ENCODE results near the gene STK11.

STK11 gene

GRCh38 chr19:1205114-1206099 is at the start of gene STK11:
Gene STK11, plus strand, starts transcription at chr19:1205778. Its CDS starts 1,136 bp downstream, at chr19:1206914.
- peak; percentile 97 to 99 for DNase-seq (ENCODE audit: extremely low read depth in 1 of 2, low read depth in 1 of 2)

DNA sequence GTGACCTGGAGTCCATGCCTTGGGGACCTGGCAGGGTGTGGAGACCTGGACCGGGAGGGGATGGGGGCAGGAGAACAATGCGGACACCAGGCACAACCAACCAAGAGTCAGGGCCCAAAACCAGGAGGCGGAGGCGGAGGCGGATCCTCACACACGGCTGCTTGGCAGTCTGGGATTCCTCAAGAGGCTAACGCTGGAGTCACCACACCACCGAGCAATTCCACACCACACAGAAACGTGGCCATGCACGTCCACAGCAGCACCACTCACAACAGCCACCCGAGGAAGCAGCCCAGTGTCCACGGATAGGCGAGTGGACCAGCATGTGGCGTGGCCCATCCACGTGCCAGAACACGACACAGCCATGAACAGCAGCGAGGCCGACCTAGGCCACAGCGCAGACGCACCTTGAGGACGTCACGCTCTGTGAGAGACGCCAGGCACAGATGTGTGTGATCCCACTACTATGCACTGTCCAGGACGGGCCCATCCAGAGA is 49.2 kb upstream of the STK11 start:
- no peak for DNase-seq (ENCODE audit: extremely low read depth in 1 of 2, low read depth in 1 of 2)

- DNase-seq (ENCODE audit: extremely low read depth in 1 of 2, low read depth in 1 of 2) = no peak
Observed at GRCh38 chr19:1156830-1157615, 48.6 kb upstream of the STK11 start.

DNA sequence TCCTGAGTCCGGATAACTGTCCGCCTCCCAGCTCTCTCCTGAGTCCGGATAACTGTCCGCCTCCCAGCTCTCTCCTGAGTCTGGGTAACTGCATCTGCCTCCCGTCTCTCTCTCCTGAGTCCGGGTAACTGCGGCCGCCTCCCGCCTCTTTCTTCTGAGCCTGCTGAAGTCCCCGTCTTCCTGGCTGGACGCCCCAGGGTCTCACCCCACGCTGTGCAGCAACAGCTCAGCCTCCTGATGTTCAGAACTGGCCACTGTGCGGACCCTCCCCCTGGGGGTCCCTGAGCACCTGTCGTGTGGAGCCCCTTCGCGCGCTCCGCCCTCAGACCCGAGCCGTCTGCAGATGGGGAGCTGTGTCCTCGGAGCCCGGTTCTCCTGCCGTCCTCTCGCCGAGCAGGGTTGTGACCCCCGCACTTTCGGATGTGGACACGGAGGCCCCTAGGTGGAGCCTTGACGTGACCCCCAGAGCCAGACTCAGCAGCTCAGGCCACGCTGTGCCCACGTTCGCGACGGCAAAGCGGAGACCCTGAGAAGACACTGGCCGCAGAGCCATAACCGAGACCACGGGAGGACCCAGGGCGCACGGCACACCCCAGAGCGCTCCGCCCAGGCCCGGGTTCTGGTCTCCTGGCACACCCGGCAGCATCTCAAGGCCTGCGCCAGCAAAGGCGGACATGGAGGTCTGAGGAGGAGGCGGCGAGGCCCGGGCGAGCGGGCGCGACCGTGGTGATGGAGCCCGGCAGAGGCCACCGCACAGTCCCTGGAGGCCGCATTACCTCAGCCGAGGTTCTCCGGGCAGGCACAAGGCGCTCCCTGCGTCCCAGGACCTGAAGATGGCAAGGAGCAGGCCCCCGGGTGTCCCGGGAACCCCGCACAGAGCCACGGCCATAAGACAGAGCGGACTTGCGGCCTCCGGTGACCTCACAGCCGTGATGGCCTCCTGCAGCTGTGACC is 47.4 kb upstream of the STK11 start:
- DNase-seq (ENCODE audit: extremely low read depth in 1 of 2, low read depth in 1 of 2) = no peak

DNA sequence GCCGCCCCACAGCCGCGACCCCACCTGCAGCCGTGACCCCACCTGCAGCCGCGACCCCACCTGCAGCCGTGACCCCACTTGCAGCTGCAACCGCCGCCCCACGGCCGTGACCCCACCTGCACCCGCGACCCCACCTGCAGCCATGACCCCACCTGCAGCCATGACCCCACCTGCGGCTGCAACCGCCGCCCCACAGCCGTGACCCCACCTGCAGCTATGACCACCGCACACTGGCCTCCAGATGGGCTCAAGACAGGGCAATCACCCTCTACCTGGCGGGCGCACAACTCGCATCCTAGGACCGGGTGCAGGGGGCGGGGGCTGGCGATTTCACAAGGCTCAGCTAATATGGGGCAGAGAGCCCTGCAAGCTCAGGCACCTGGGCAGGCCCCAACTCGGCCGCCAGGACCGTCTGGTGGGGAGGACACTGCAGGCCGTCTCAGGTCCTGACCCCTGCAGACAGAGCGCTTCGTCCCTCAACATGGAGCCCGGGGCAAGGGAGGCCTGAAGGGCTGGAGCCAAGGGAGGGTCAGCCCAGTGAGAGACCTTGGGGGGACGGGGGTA is 46.6 kb upstream of the STK11 start:
- no peak for DNase-seq (ENCODE audit: extremely low read depth in 1 of 2, low read depth in 1 of 2)

GRCh38 chr19:1159864-1160595 is 45.5 kb upstream of the STK11 start:
- DNase-seq (ENCODE audit: extremely low read depth in 1 of 2, low read depth in 1 of 2) = no peak

DNA sequence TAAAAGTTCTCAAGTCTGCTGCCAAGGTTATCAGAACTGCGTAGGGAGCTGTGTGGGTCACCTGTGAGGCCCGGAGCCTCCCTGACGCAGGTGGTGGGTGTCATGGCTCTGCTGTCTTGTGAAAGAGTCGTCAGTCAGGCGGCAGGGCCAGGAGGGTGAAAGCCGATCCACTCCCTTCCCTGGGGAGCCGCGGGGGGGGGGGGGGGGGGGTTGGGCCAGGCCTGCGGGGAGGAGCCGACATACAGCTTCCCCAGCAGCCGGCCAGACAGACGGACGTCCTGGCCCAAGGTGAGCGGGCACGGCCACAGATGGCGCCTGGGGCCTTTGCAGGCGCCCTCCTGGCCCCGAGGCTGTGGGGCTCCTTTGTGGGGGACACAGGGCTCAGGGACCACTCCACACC is 43.9 kb upstream of the STK11 start:
- DNase-seq (ENCODE audit: extremely low read depth in 1 of 2, low read depth in 1 of 2) = no peak

GRCh38 chr19:1162404-1163282 is 42.9 kb upstream of the STK11 start:
- no peak for DNase-seq (ENCODE audit: extremely low read depth in 1 of 2, low read depth in 1 of 2)

GRCh38 chr19:1163283-1163933 is 42.2 kb upstream of the STK11 start:
- DNase-seq (ENCODE audit: extremely low read depth in 1 of 2, low read depth in 1 of 2) = no peak

DNA sequence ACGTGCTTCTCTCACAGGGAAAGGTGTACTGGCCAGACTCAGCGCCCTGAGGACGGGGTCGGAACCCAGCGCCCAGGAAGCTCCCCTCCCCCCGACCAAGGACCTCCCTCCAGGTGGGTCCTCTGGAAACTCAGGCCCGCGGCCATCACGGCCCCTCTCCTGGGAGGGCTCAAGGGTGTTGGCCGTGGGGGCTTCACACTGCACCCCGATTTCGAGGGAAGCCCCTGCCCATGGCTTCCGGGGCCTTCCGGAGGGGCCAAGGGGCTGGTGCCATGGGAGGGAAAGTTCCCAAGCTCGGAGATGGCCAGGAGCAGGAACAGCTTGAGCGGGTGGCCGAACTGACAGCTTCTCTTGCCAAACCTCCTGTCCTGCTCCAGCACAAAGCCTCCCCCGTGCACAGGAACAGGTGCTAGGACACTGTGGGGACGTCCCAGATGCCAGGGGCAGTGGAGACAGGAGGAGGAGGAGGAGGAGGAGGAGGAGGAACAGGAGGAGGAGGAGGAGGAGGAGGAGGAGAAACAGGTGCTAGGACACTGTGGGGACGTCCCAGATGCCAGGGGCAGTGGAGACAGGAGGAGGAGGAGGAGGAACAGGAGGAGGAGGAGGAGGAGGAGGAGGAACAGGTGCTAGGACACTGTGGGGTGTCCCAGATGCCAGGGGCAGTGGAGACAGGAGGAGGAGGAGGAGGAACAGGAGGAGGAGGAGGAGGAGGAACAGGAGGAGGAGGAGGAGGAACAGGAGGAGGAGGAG is 41.5 kb upstream of the STK11 start:
- no peak for DNase-seq (ENCODE audit: extremely low read depth in 1 of 2, low read depth in 1 of 2)

DNA sequence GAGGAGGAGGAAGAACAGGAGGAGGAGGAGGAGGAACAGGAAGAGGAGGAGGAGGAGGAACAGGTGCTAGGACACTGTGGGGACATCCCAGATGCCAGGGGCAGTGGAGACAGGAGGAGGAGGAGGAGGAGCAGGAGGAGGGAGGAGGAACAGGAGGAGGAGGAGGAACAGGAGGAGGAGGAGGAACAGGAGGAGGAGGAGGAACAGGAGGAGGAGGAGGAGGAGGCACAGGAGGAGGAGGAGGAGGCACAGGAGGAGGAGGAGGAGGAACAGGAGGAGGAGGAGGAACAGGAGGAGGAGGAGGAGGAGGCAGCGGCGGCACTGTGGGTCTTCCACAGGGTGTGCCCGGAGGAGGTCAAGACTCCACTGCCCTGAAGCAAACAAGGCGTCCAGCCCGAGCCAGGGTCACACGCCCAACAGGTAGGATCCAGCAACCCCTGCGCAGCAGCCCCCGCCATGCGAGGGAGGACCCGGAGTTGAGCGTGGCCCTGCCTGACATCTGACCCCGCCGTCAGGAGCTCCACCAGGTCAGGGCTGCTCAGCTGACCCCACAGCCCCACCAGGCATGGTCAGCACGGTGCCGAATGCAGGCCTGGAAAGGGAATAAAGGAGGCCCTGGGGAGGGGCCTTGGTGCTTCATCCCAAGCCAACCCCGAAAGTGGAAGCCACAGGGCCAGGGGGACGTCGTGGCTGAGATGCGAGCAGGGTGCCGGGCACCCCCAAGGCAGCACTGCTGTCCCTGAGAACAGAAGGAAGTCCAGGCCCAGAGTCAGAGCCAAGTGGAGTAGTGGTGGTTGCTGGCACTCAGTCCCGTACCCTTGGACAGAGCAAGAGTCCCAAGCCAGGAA is 40.7 kb upstream of the STK11 start:
- DNase-seq (ENCODE audit: extremely low read depth in 1 of 2, low read depth in 1 of 2) = no peak

DNA sequence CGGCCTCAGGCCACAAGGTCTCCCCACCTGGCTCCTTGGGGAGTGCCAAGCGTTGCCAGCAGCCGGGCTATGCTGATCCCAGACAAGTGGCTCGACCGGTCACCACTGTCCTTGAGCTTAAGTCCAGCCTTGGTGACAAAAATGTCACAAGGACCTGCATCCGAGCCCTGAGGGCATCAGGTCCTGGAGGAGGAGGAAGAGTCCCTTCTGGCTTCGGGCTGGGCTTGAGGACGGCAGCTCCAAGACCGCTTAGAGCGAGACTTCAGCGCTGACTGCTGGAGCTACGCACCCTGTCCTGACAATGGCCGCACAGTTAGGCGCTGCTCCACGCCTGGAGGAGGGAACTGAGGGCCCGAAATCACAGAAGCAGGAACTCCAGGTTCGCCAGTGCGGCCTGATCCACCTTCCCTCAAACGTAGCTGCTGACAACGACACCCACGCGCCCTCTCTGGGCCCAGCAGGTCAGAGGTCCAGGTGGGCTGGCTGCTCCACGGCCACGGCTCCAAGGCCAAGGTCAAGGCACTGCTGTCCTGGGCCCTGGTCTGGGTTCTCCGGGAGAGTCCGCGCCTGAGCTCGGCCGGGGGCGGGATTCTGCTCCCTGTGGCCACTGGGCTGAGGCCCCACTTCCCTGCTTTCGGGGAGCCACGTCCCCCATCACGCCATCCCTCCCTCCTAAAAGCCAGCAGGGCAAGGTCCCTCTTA is 38.6 kb upstream of the STK11 start:
- no peak for DNase-seq (ENCODE audit: extremely low read depth in 1 of 2, low read depth in 1 of 2)

- DNase-seq (ENCODE audit: extremely low read depth in 1 of 2, low read depth in 1 of 2) = no peak
Observed at GRCh38 chr19:1167687-1168571, 37.6 kb upstream of the STK11 start.

DNA sequence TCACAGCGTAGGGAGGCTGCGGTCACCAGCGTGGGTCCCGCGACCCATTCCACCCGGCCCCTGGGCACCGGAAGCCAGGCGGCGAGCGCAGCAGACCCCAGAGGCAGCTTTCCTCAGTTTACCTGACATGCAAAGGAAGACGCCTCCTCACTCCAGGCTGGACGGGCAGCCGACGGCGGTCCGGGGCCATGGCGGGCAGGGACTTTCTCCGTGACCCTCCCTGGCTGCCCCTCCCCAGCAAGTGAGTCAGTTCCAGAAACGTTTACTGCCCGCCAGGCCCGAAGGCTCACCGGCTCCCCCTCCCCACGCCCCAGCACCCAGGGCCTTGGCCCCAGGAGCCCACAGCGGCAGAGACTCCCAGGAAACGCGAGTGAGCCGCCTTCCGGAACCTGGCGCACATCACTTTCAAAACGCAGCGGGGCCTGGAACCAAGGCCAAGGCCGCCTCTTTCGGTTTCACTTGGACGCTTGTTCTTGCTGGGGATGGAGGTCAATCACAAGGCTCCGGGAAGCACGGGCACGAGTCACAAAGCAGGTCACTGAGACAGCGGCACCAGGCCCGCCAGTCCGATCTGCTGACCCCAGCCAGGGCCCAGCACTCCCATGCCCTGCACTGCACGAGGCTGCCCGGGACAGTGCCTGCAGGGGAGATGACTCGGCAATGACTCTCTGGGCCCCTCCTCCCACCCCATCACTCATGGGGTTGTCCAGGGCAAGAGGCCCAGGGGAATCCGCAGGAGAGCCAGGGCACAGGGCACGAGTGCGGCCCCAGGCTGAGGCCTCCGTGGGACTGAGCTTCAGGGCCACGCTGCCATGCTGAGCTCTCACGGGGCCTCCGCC is 36.8 kb upstream of the STK11 start:
- DNase-seq (ENCODE audit: extremely low read depth in 1 of 2, low read depth in 1 of 2) = no peak
